Body of pancreas (tissue), 4 donors: Measurements from ENCODE around the gene SPIRE1.

Experiments
- POLR2A ChIP-seq, 3 donors: fragments of 450-650 bp; IDR thresholded peaks; one replicate each; pipeline ENCODE4 v1.6.1; 2016; ENCODE audit warnings: antibody characterized with exemption in 3 of 3, mild to moderate bottlenecking in 2 of 3
- TF ChIP-seq, protein P1 (sequence below), 7 experiments: fragments of 450-650 bp in 4 of 7; fragments of 200-600 bp in 3 of 7; sonication (generic) in 3 of 7; IDR thresholded peaks; one replicate each; pipeline ENCODE4 v1.5.1; 2016 to 2019; ENCODE audit warnings: antibody characterized with exemption in 7 of 7

DNA sequence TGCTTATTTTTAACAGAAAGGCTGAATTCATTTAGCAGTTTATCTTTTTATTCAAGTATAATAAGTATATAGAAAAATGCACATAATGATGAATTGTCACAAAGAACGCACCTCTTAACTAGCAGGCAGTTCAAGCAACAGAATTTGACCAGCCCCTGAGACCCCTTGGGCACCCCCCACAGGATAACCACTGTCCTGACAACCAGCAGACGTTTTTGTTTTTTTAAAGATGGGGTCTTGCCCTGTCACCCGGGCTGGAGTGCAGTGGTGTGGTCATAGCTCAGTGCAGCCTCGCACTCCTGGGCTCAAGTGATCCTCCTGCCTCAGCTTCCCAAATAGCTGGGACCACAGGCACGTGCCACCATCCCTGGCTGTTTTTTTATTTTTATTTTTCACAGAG lies 236.2 kb downstream of the SPIRE1 start:
- TF ChIP-seq, protein P1, sequence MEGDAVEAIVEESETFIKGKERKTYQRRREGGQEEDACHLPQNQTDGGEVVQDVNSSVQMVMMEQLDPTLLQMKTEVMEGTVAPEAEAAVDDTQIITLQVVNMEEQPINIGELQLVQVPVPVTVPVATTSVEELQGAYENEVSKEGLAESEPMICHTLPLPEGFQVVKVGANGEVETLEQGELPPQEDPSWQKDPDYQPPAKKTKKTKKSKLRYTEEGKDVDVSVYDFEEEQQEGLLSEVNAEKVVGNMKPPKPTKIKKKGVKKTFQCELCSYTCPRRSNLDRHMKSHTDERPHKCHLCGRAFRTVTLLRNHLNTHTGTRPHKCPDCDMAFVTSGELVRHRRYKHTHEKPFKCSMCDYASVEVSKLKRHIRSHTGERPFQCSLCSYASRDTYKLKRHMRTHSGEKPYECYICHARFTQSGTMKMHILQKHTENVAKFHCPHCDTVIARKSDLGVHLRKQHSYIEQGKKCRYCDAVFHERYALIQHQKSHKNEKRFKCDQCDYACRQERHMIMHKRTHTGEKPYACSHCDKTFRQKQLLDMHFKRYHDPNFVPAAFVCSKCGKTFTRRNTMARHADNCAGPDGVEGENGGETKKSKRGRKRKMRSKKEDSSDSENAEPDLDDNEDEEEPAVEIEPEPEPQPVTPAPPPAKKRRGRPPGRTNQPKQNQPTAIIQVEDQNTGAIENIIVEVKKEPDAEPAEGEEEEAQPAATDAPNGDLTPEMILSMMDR (IDR thresholded peaks at IDR 0.05), result no peak
- TF ChIP-seq POLR2A (IDR thresholded peaks at IDR 0.05), result no peak
